GM12892 (cell line): ENCODE results near the gene ASAP3.

Experiments used
- POLR2A ChIP-seq: IDR thresholded peaks from 2 replicates; pipeline ENCODE4 v1.6.1; 2011; ENCODE audit warnings: low read depth, low read length, control low read depth
- POLR2AphosphoS5 ChIP-seq: IDR thresholded peaks from 2 replicates; pipeline ENCODE4 v1.6.1; 2011; ENCODE audit warnings: low read depth, low read length, control low read depth
- TAF1 ChIP-seq: IDR thresholded peaks from 2 replicates; pipeline ENCODE4 v1.6.1; 2011; ENCODE audit warnings: low read depth, mild to moderate bottlenecking, control low read depth, low read length, borderline replicate concordance

GRCh38 chr1:23385119-23385621, 98.8 kb downstream of the ASAP3 start:
- no peak for TF ChIP-seq POLR2A
- no peak for TF ChIP-seq TAF1
- no peak for TF ChIP-seq POLR2AphosphoS5
